ENCODE measurements around the gene SF1. TPM values are rescaled to one million over a fixed set of nuclear protein-coding genes. Genes with fewer than 3 reads are reported as not detected.

The SF1 gene
- total RNA-seq, 1 experiment from 2014 or later, result 472 TPM

GRCh38 chr11:64753380-64754123 is 24.8 kb downstream of the SF1 start:
- no peak overlapping the region for H3K4me3 ChIP-seq (ENCODE audit: low read depth, low read length, poor library complexity, severe bottlenecking)
- ChIA-PET CTCF (no interaction called here), POLR2A (ENCODE audit: low non-redundant PET) (interaction anchor here (0.6 kb wide), 1 partner anchor 349 kb away, joined by 3 read pairs; no protein-coding TSS in a partner anchor)
- intact Hi-C loops (cut with micrococcal nuclease; ENCODE audit: unreplicated experiment), result no loop called here
- H3K36me3 ChIP-seq (ENCODE audit: insufficient read depth, low read length, poor library complexity, severe bottlenecking), result no peaks in the 10 kb centered on the region
- no TSS peak for BruUV-seq (replicated peaks)
- H3K9me3 ChIP-seq (ENCODE audit: low read depth, low read length, poor library complexity, severe bottlenecking), result no peaks in the 10 kb centered on the region
- no peak overlapping the region for H3K27ac ChIP-seq (ENCODE audit: low read depth, low read length, poor library complexity, severe bottlenecking)
- TF ChIP-seq EZH2 (IDR thresholded peaks at IDR 0.05; ENCODE audit: borderline replicate concordance, low read depth, low read length, poor library complexity, severe bottlenecking) (no peak), CTCF (conservative IDR thresholded peaks at IDR 0.05; ENCODE audit: low read depth, low read length) (no peak)
- H3K4me1 ChIP-seq (ENCODE audit: insufficient read depth, low read length, poor library complexity, severe bottlenecking), result no peaks in the 10 kb centered on the region
- DNase-seq (ENCODE audit: low spot score), result no peak
- H3K27me3 ChIP-seq (replicated peaks; ENCODE audit: insufficient read depth, low read depth, low read length, poor library complexity), result no peaks in the 10 kb centered on the region

- ChIA-PET CTCF (no interaction called here), POLR2A (ENCODE audit: low non-redundant PET) (no interaction called here)
- no peak overlapping the region for H3K4me3 ChIP-seq (ENCODE audit: low read depth, low read length, poor library complexity, severe bottlenecking)
- no peaks in the 10 kb centered on the region for H3K36me3 ChIP-seq (ENCODE audit: insufficient read depth, low read length, poor library complexity, severe bottlenecking)
- BruUV-seq (replicated peaks), result no TSS peak
- H3K27me3 ChIP-seq (replicated peaks; ENCODE audit: insufficient read depth, low read depth, low read length, poor library complexity), result no peaks in the 10 kb centered on the region
- no peaks in the 10 kb centered on the region for H3K9me3 ChIP-seq (ENCODE audit: low read depth, low read length, poor library complexity, severe bottlenecking)
- DNase-seq (ENCODE audit: low spot score), result no peak
- intact Hi-C loops (cut with micrococcal nuclease; ENCODE audit: unreplicated experiment), result no loop called here
- TF ChIP-seq EZH2 (IDR thresholded peaks at IDR 0.05; ENCODE audit: borderline replicate concordance, low read depth, low read length, poor library complexity, severe bottlenecking) (no peak), CTCF (conservative IDR thresholded peaks at IDR 0.05; ENCODE audit: low read depth, low read length) (no peak)
- H3K27ac ChIP-seq (ENCODE audit: low read depth, low read length, poor library complexity, severe bottlenecking), result no peak overlapping the region
- no peaks in the 10 kb centered on the region for H3K4me1 ChIP-seq (ENCODE audit: insufficient read depth, low read length, poor library complexity, severe bottlenecking)
Observed at GRCh38 chr11:64753019-64753379, 25.3 kb downstream of the SF1 start.

- intact Hi-C loops (cut with micrococcal nuclease; ENCODE audit: unreplicated experiment), result no loop called here
- CTCF ChIA-PET, result interaction anchor here (0.6 kb wide), 2 partner anchors 27 to 397 kb away, joined by 6 to 7 read pairs; no protein-coding TSS in a partner anchor
- Histone ChIP-seq H3K4me1 (ENCODE audit: insufficient read depth, low read length, poor library complexity, severe bottlenecking) (no peaks in the 10 kb centered on the region), H3K9me3 (ENCODE audit: low read depth, low read length, poor library complexity, severe bottlenecking) (no peaks in the 10 kb centered on the region), H3K27ac (ENCODE audit: low read depth, low read length, poor library complexity, severe bottlenecking) (no peak overlapping the region), H3K36me3 (ENCODE audit: insufficient read depth, low read length, poor library complexity, severe bottlenecking) (no peaks in the 10 kb centered on the region), H3K27me3 (replicated peaks; ENCODE audit: insufficient read depth, low read depth, low read length, poor library complexity) (no peaks in the 10 kb centered on the region), H3K4me3 (ENCODE audit: low read depth, low read length, poor library complexity, severe bottlenecking) (no peak overlapping the region)
- no TSS peak for BruUV-seq (replicated peaks)
- POLR2A ChIA-PET (ENCODE audit: low non-redundant PET), result no interaction called here
- no peak for TF ChIP-seq EZH2 (IDR thresholded peaks at IDR 0.05; ENCODE audit: borderline replicate concordance, low read depth, low read length, poor library complexity, severe bottlenecking)
- TF ChIP-seq CTCF (conservative IDR thresholded peaks at IDR 0.05; ENCODE audit: low read depth, low read length), result no peak
- DNase-seq (ENCODE audit: low spot score), result no peak
Observed at GRCh38 chr11:64752175-64752970, 26.0 kb downstream of the SF1 start.
